Esophagus squamous epithelium (tissue), 4 donors: ENCODE data around the gene ITM2C.

Experiments
- CTCF ChIP-seq, 6 experiments: fragments of 450-650 bp in 4 of 6; fragments of 200-600 bp in 2 of 6; sonication (generic) in 2 of 6; IDR thresholded peaks; one replicate each; pipeline ENCODE4 v1.5.1; 2016 to 2019; ENCODE audit warnings: antibody characterized with exemption in 6 of 6, mild to moderate bottlenecking in 4 of 6, moderate library complexity in 4 of 6
- POLR2A ChIP-seq, 4 donors: fragments of 450-650 bp; IDR thresholded peaks; one replicate each; pipeline ENCODE4 v1.6.1; 2017; ENCODE audit warnings: antibody characterized with exemption in 4 of 4, mild to moderate bottlenecking in 4 of 4, moderate library complexity in 3 of 4

- TF ChIP-seq CTCF (IDR thresholded peaks at IDR 0.05): no peak
- no peak for TF ChIP-seq POLR2A (IDR thresholded peaks at IDR 0.05)
Observed at GRCh38 chr2:230885463-230886130, 20.9 kb downstream of the ITM2C start.
